GM19023 (cell line): ENCODE data around the gene CAST.

Experiments used
- ATAC-seq: cut with Tn5 transposase; IDR thresholded peaks from one replicate; pipeline ENCODE4 v1.9.1; 2021; ENCODE audit warnings: mild to moderate bottlenecking, moderate library complexity; ENCODE audit not compliant: unreplicated experiment

CAST gene

DNA sequence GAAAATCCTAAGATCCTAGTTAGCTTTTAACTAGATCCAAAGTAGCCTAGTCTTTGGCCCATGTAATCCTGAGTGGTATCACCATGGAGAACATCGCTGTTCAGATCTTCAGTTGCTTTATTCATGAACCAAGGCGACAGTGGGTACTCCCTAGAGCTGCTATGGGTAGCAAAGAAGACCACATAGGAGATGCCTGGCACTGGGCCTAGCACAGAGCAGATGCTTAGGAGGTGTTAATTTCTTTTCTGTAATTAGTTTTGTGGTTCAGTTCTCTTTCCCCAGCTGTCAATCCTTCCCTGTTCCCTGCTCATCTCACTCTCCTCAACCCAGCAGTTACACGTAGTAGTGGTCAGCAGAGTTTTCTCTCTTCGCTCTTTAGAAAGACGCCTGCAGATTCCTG lies 9.3 kb downstream of the CAST start:
- no peak for ATAC-seq

DNA sequence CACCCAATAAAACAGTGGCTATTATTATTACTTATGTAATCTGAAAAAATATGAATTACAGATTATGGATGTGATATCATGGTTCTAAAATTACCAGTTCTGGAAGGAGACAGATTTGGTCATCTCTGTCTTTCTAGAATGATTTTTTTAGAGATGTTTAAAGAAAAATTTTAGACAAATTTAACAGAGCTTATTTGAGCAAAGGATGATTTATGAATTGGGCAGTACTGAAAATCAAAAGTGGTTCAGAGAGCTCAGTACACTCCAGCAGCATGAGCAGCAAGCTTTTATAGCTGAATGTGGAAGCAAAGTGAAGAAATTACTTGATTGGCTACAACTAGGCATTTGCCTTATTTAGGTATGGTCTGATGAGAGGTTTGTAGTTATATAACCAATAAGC lies 11.0 kb downstream of the CAST start:
- ATAC-seq = no peak

DNA sequence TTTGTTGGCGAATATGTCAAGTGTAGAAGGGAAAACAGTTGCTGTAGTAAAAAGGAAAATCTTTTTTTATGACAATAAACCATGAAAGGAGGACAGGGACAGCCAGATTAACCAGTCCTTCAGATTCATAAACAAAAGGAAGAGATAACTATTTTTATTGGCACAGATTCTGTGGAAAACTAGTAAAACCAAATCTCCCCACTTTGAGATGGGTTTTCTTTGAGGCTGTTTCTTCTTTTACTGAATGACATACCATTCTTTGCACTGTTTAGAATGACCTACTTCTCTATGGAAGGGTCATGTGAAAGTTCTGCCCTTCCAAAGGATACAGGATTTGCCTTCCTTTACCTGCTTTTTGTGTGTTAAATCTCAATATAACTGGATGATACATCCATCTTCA lies 13.7 kb downstream of the CAST start:
- no peak for ATAC-seq

GRCh38 chr5:96677496-96677895 lies 15.3 kb downstream of the CAST start:
- no peak for ATAC-seq

GRCh38 chr5:96679293-96679692 lies 17.1 kb downstream of the CAST start:
- ATAC-seq = no peak

DNA sequence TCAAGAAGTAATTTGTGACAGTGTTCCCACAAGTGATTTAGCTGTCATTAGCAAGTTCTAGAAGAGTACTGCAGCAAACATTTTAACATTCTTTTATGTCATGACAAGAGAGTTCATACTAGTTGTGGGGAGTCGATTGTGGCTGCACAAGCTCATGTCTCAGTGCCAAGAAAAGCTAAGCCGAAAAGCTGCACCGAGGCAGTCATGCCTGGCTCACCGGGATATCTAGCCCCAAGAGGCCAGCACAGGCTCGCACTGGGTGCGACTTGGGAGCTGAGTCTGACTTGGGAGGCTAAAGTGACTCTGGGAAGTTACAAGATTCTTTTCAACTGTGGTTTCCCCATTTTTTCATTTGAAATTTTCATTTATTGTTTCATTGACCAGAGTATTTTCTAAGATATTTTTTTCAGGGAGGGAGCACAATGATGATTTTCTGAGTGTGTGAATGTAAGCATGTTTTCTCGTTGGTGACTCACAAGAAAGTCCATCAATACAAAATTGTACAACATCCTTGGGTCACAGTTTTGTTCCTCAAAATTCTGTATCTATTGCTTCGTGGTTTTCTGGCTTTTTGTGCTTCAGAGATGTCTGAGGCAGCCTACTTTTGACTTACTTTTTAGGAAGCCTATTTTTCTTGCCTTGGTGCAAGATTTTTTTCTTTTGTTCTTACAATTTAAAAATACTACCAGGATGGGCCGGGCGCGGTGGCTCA lies 18.7 kb downstream of the CAST start:
- ATAC-seq = no peak

GRCh38 chr5:96683392-96683791 lies 21.2 kb downstream of the CAST start:
- ATAC-seq = no peak

DNA sequence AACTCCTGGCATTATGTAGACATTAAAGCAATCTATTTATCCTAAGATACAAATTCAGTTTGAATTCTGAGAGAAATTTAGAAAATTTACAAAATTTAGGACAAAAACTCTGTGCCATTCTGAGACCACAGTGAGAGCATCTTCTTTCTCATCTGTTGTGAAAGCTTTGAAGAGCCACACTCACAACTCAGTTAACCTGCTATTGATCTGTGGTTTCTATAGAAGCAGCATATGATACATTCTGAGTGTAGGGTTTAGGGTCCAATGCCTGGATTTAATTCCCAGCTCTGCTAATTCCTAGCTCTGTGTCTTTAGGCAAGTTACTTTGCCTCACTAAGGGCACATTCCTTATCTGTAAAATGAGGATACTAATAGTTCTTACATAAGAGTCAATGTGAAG lies 21.6 kb downstream of the CAST start:
- ATAC-seq = no peak

DNA sequence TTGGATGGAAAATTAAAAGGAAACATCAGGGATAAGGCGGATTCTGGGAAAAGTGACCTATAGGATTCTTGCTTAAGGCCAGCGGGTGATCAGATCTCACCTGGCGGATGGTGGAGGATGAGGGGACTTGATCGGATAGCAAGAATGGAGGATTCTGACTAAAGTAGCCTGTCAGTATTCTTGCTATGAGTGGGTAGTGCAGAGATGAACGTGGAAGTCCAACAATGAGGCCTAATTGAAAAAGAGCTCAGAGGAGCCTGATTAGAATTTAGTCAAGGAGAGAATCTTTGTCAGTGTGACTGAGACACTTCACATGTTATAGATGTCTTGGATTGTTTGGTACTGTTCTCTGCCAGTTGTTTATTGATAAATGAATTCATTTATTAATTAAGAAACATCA lies 24.9 kb downstream of the CAST start:
- ATAC-seq = no peak

DNA sequence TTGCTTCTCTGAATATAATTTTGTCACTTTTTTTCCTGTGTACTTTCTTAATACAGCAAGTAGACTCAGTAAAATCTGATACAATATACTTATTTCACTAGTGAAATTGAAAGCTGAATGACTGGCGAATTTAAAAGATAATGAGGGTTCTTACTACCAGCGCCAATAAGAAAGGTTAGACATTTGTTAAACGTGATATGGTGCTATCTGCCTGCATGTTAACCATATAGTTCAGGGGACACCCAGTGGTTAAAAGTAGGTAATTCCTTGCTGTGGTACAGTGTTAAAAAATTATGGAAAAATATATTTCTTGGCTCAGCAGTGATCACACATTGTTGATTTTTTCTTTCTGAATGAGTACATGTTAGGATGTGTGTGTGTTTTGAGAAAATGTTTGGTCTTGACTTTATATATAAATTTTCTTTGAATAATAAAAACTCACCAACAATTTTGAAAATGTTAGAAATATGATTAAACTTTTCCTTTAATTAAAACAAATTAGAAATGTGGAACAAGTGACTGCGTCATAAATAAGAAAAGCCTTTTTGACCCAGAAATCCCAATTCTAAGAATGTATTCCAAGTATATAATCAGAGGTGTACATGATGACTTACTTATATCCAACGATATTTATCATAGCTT lies 25.8 kb downstream of the CAST start:
- ATAC-seq = no peak

- no peak for ATAC-seq
Measured at GRCh38 chr5:96690861-96691260, 28.7 kb downstream of the CAST start.

GRCh38 chr5:96691503-96692303 lies 29.5 kb downstream of the CAST start:
- ATAC-seq = no peak

DNA sequence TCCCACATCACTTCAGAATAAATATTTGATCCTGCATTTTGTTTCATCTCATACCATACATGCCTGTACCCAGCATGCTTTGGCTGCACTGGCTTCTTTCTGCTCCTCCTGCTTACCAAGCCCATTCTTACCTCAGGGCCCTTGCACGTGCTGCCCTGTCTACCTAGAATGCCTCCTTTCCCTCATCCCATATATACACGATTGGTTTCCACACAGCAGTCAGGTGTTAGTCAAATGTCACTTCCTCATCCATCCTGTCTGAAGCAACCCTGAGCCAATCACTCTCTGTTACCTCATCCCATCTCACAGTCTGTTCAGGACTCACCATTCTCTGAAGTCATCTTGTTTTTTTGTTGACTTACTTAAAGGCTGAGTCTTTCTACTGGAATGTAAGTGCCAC lies 30.3 kb downstream of the CAST start:
- ATAC-seq = no peak

- no peak for ATAC-seq
Measured at GRCh38 chr5:96699186-96699820, 37.1 kb downstream of the CAST start.

DNA sequence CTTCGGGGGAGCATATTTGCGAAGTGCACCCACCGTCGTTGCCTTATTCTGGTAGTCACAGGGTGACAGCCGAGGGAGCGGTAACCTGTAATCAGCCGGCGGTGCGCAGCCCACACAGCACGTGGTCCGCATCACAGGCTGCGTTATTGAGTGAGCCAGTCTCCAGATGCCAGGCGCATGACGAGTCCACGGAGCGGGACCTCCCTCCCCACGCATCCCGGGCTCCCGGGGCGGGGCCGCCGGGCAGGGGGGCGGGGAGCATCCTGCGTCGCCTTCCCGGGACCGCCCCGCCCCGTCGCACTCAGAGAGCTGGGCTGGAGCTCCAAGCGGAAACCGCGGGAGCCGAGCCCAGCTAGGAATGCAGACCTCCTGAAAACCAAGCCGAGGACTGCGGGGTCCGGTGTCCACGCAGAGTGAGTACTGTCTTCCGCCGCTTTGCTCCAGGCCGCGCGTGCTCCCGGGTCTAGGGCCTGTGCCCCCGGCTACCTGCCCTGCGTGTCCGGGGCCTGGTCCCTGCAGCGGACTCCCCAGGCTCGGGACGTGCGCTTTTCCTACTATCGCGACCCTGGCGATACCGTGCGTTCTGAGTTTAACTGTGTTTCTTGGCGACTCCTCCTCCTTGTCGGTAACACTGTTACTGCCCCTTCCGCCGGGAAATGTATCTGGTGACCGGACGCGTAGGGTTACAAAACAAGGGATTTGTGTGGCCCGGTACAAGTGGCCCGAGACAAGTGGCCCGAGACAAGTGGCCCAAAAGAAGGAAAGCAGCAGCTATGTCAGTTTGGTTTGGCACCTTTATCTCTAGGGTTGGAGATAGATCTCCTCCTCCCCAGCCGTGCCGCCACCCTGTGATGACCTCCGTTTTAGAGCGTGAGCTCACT lies 40.6 kb downstream of the CAST start:
- peak; percentile 61 for ATAC-seq

GRCh38 chr5:96703384-96703920 lies 41.3 kb downstream of the CAST start:
- peak; percentile 70 for ATAC-seq

- no peak for ATAC-seq
Measured at GRCh38 chr5:96703995-96704394, 41.8 kb downstream of the CAST start.

DNA sequence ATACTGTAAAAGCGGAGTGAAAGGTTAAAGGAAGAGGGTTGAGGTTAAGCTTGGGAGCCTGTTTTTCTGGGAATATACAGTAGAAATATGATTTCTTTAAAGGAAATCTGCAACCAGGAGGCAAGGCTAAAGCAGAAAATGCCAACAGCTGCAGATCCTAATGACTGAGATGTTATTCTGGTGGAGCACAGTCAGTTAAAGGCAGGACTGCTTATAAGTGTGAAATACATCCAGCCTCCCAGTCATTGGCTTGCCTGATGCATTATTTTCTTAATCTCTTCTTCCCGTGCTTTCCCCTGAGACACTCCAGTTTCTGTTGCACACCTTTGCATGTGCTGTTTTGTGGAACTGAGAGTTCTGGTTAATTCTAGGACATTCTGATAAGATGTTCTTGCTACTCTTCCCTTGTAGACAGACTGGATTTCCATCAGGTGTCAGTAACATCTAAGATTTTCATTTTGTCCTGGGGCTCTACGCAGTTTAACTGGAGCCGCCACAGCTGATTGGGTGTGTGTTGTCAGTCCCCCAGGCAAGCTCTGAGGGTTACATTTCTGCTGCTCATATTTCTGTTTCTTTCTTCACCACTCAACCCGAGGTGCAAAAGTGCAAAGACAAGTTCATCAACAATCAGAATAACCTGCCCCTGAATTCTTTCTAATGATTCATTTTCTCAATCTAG lies 44.4 kb downstream of the CAST start:
- no peak for ATAC-seq

DNA sequence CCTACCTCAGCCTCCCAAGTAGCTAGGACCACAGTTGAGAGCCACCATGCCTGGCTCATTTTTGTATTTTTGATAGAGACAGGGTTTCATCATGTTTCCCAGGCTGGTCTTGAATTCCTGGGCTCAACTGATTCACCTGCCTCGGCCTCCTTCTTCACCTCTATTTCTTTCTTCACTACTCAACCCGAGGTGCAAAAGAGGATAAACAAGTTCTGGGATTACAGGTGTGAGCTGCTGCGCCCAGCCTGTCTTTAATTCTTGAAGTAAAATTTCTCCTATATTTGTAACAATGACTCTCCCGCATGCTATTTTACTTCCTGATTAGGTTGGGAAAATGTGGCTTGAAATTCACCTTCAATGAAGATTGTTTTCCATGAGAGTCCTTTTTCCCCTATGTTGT lies 46.4 kb downstream of the CAST start:
- no peak for ATAC-seq
